C4-2B (cell line): ENCODE measurements around the gene TULP1.

Experiments
- ZFX ChIP-seq: fragments of 450-650 bp; IDR thresholded peaks from 2 replicates; pipeline ENCODE4 v1.6.1; 2017
- TF ChIP-seq, protein P1 (sequence below): fragments of 450-650 bp; conservative IDR thresholded peaks from 2 replicates; pipeline ENCODE4 v1.5.1; 2017; ENCODE audit warnings: mild to moderate bottlenecking

- TF ChIP-seq, protein P1, sequence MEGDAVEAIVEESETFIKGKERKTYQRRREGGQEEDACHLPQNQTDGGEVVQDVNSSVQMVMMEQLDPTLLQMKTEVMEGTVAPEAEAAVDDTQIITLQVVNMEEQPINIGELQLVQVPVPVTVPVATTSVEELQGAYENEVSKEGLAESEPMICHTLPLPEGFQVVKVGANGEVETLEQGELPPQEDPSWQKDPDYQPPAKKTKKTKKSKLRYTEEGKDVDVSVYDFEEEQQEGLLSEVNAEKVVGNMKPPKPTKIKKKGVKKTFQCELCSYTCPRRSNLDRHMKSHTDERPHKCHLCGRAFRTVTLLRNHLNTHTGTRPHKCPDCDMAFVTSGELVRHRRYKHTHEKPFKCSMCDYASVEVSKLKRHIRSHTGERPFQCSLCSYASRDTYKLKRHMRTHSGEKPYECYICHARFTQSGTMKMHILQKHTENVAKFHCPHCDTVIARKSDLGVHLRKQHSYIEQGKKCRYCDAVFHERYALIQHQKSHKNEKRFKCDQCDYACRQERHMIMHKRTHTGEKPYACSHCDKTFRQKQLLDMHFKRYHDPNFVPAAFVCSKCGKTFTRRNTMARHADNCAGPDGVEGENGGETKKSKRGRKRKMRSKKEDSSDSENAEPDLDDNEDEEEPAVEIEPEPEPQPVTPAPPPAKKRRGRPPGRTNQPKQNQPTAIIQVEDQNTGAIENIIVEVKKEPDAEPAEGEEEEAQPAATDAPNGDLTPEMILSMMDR: no peak
- TF ChIP-seq ZFX: no peak
These were observed 35.0 kb upstream of the TULP1 start for GRCh38 chr6:35547676-35548075.
